ENCODE data around the gene CRTC1.

DNA sequence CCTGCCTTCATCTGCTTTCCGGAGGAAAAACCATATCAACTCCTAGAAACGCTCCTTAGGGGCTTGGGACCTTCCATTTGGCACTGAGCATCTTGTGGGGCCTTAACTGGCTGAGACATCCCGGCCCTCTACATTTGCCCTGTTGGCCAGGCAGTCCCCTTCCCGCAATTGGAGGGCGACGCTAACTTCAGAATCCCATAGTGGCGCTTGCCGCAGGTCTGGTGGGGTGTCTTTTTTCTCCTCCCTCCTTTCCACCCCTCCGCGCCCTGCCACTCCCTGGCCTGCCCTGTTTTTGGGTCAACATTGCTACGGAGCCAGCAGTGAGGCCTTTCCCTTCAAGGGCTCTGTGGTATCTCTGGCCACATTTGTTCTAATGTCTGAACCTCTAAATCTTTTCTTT lies 13.6 kb upstream of the CRTC1 start:
- TF ChIP-seq EZH2phosphoT487 (IDR thresholded peaks at IDR 0.05; ENCODE audit: insufficient read depth, low read depth): no peak
- TF ChIP-seq EZH2 (IDR thresholded peaks at IDR 0.05; ENCODE audit: insufficient read depth, poor library complexity, severe bottlenecking): no peak
